ENCODE results near the gene EPB41L5. TPM values are rescaled to one million over a fixed set of nuclear protein-coding genes. Genes with fewer than 3 reads are reported as not detected.

The EPB41L5 gene
- total RNA-seq, 1 experiment from 2014 or later, result 34.9 TPM

GRCh38 chr2:120223034-120223912 lies 210.4 kb downstream of the EPB41L5 start, which contains the start of gene TMEM185B (continued):
- TF ChIP-seq, protein P1, sequence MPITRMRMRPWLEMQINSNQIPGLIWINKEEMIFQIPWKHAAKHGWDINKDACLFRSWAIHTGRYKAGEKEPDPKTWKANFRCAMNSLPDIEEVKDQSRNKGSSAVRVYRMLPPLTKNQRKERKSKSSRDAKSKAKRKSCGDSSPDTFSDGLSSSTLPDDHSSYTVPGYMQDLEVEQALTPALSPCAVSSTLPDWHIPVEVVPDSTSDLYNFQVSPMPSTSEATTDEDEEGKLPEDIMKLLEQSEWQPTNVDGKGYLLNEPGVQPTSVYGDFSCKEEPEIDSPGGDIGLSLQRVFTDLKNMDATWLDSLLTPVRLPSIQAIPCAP (CRISPR knock-in tag; IDR thresholded peaks at IDR 0.05), result peak; percentile 99
- TF ChIP-seq, protein P2, sequence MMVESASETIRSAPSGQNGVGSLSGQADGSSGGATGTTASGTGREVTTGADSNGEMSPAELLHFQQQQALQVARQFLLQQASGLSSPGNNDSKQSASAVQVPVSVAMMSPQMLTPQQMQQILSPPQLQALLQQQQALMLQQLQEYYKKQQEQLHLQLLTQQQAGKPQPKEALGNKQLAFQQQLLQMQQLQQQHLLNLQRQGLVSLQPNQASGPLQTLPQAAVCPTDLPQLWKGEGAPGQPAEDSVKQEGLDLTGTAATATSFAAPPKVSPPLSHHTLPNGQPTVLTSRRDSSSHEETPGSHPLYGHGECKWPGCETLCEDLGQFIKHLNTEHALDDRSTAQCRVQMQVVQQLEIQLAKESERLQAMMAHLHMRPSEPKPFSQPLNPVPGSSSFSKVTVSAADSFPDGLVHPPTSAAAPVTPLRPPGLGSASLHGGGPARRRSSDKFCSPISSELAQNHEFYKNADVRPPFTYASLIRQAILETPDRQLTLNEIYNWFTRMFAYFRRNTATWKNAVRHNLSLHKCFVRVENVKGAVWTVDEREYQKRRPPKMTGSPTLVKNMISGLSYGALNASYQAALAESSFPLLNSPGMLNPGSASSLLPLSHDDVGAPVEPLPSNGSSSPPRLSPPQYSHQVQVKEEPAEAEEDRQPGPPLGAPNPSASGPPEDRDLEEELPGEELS (CRISPR knock-in tag; IDR thresholded peaks at IDR 0.05), result peak; percentile 100
- peak; percentile 99 for TF ChIP-seq ARID4B (CRISPR knock-in tag; IDR thresholded peaks at IDR 0.05; ENCODE audit: borderline replicate concordance)
- no peak for TF ChIP-seq ZNF671 (CRISPR knock-in tag; IDR thresholded peaks at IDR 0.05)
- no peak for TF ChIP-seq ZSCAN18 (CRISPR knock-in tag; IDR thresholded peaks at IDR 0.05)
- TF ChIP-seq NR3C1 (CRISPR knock-in tag; conservative IDR thresholded peaks at IDR 0.05; ENCODE audit: low read depth), result peak; percentile 96; the same call in 1 of the 2 replicates
- TF ChIP-seq, protein P3, sequence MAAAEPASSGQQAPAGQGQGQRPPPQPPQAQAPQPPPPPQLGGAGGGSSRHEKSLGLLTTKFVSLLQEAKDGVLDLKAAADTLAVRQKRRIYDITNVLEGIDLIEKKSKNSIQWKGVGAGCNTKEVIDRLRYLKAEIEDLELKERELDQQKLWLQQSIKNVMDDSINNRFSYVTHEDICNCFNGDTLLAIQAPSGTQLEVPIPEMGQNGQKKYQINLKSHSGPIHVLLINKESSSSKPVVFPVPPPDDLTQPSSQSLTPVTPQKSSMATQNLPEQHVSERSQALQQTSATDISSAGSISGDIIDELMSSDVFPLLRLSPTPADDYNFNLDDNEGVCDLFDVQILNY (CRISPR knock-in tag; IDR thresholded peaks at IDR 0.05), result peak; percentile 99
- no peak for TF ChIP-seq CDX4 (CRISPR knock-in tag; IDR thresholded peaks at IDR 0.05; ENCODE audit: borderline replicate concordance)
- no peak for TF ChIP-seq HMGA2 (CRISPR knock-in tag; IDR thresholded peaks at IDR 0.05)

DNA sequence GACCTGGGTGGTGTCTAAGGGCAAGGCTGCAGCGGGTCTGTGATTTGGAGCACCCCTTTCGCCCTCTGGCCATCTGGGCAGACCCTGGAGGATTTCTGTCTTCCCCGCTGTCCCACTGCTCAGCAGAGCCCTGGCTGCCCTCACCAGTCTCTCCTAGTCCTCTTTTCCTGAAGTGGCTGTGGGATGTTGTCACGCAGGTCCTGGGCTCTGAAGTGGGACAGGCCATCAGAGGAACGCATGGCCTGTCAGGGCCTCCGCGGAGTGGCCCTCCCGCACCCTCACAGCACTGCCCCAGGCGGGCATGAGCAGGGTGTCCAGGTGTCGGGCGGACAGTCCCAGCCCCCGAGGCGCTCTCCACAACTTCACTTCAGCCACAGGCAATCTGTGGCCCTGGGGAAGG lies 211.4 kb downstream of the EPB41L5 start:
- ATAC-seq, result no peak
- ChIA-PET CTCF (interaction anchor here (1.4 to 1.5 kb wide), 2 partner anchors 18 to 89 kb away, joined by 3 to 4 read pairs; no protein-coding TSS in a partner anchor), POLR2A (interaction anchor here (1.0 kb wide), 1 partner anchor 28 kb away, joined by 3 read pairs; the partner anchor contains the start of gene RALB)
- DNase-seq (ENCODE audit: low spot score), result no peak
- H3K4me3 Mint-ChIP-seq, result peak overlapping the region; percentile 65
- peaks cover 11% of the 10 kb centered on the region for H3K9me3 Mint-ChIP-seq
- H3K27me3 Mint-ChIP-seq (ENCODE audit: low read depth), result peaks cover 56% of the 10 kb centered on the region
- peaks cover 11% of the 10 kb centered on the region for H3K4me1 Mint-ChIP-seq
- H3K36me3 Mint-ChIP-seq, result peaks cover 22% of the 10 kb centered on the region
- no peak overlapping the region for H3K27ac Mint-ChIP-seq
- TF ChIP-seq GABPB1 (CRISPR knock-in tag; IDR thresholded peaks at IDR 0.05) (no peak), ZBTB21 (CRISPR knock-in tag; IDR thresholded peaks at IDR 0.05; ENCODE audit: borderline replicate concordance) (no peak), PRRX2 (CRISPR knock-in tag; IDR thresholded peaks at IDR 0.05) (no peak), HMGXB4 (CRISPR knock-in tag; IDR thresholded peaks at IDR 0.05) (no peak; the same call in 1 of the 2 replicates)
- TF ChIP-seq, protein P4, sequence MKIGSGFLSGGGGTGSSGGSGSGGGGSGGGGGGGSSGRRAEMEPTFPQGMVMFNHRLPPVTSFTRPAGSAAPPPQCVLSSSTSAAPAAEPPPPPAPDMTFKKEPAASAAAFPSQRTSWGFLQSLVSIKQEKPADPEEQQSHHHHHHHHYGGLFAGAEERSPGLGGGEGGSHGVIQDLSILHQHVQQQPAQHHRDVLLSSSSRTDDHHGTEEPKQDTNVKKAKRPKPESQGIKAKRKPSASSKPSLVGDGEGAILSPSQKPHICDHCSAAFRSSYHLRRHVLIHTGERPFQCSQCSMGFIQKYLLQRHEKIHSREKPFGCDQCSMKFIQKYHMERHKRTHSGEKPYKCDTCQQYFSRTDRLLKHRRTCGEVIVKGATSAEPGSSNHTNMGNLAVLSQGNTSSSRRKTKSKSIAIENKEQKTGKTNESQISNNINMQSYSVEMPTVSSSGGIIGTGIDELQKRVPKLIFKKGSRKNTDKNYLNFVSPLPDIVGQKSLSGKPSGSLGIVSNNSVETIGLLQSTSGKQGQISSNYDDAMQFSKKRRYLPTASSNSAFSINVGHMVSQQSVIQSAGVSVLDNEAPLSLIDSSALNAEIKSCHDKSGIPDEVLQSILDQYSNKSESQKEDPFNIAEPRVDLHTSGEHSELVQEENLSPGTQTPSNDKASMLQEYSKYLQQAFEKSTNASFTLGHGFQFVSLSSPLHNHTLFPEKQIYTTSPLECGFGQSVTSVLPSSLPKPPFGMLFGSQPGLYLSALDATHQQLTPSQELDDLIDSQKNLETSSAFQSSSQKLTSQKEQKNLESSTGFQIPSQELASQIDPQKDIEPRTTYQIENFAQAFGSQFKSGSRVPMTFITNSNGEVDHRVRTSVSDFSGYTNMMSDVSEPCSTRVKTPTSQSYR (CRISPR knock-in tag; IDR thresholded peaks at IDR 0.05), result no peak
